ENCODE measurements around the gene ANKLE1. TPM values are rescaled to one million over a fixed set of nuclear protein-coding genes. Genes with fewer than 3 reads are reported as not detected.

The ANKLE1 gene
- total RNA-seq, 1 donor from 2014 or later = 3.0 TPM

Other genes with a start within 250 kb of the ANKLE1 start
- gene HAUS8, start 206.4 kb upstream of the ANKLE1 start, total RNA-seq = 5.0 and 7.8 TPM in 2 replicates
- gene MYO9B, start 206.1 kb upstream of the ANKLE1 start, total RNA-seq = 48.1 and 55.4 TPM in 2 replicates
- gene USE1, start 66.5 kb upstream of the ANKLE1 start, total RNA-seq = 19.1 and 19.3 TPM in 2 replicates
- 2.3 and 3.4 TPM in 2 replicates for gene OCEL1, start 55.7 kb upstream of the ANKLE1 start, total RNA-seq
- gene NR2F6, start 36.0 kb upstream of the ANKLE1 start, total RNA-seq = 40.4 and 45.7 TPM in 2 replicates
- gene USHBP1, start 17.2 kb upstream of the ANKLE1 start, total RNA-seq = 5.0 and 5.7 TPM in 2 replicates
- gene BABAM1, start 14.5 kb upstream of the ANKLE1 start, total RNA-seq = 126 and 150 TPM in 2 replicates
- gene ABHD8, start 21.5 kb downstream of the ANKLE1 start, total RNA-seq = 7.5 TPM in 2 replicates
- 35.8 and 44.0 TPM in 2 replicates for gene MRPL34, start 24.0 kb downstream of the ANKLE1 start, total RNA-seq
- gene DDA1, start 27.7 kb downstream of the ANKLE1 start, total RNA-seq = 30.0 and 30.3 TPM in 2 replicates
- 2.0 and 4.1 TPM in 2 replicates for gene ANO8, start 53.0 kb downstream of the ANKLE1 start, total RNA-seq
- gene GTPBP3, start 55.7 kb downstream of the ANKLE1 start, total RNA-seq = 16.6 and 33.8 TPM in 2 replicates
- 0.21 and 0.46 TPM in 2 replicates for gene PLVAP, start 95.4 kb downstream of the ANKLE1 start, total RNA-seq
- gene CCDC194, start 112.3 kb downstream of the ANKLE1 start, total RNA-seq = 0.13 and 0.63 TPM in 2 replicates
- gene BST2, start 123.7 kb downstream of the ANKLE1 start, total RNA-seq = 161 and 210 TPM in 2 replicates
- 36.1 and 43.0 TPM in 2 replicates for gene MVB12A, start 138.1 kb downstream of the ANKLE1 start, total RNA-seq
- gene TMEM221, start 166.8 kb downstream of the ANKLE1 start, total RNA-seq = 0.04 TPM in 1 of 2 replicates, not detected in the other
- gene NXNL1, start 179.0 kb downstream of the ANKLE1 start, total RNA-seq = not detected in 2 replicates
- gene SLC27A1, start 188.6 kb downstream of the ANKLE1 start, total RNA-seq = 9.8 and 10.0 TPM in 2 replicates
- gene PGLS, start 229.7 kb downstream of the ANKLE1 start, total RNA-seq = 44.6 and 45.2 TPM in 2 replicates